T-helper 1 cell (primary cell): ENCODE data around the gene COL16A1.
"Not testable (repeated sequence)": the region's sequence is repeated elsewhere in the genome, so short reads cannot be mapped to it uniquely, and the experiment has no call there.

ENCODE experiments used
- DNase-seq, 5 donors: peaks; one replicate each; pipeline ENCODE4 v3.0.0-alpha.2; 2012 to 2020

COL16A1 gene

GRCh38 chr1:31732751-31733289 is 29.0 kb upstream of the COL16A1 start:
- DNase-seq: no peak

- no peak for DNase-seq
These were observed 28.5 kb upstream of the COL16A1 start for GRCh38 chr1:31732343-31732742.

GRCh38 chr1:31731049-31731565 is 27.3 kb upstream of the COL16A1 start:
- DNase-seq: no peak

GRCh38 chr1:31730336-31731048 is 26.7 kb upstream of the COL16A1 start:
- no peak for DNase-seq

- no peak for DNase-seq
These were observed 24.0 kb upstream of the COL16A1 start for GRCh38 chr1:31727849-31728248.

- DNase-seq: no peak
These were observed 23.4 kb upstream of the COL16A1 start for GRCh38 chr1:31727195-31727594.

- no peak for DNase-seq
These were observed 22.9 kb upstream of the COL16A1 start for GRCh38 chr1:31726715-31727114.

- DNase-seq: no peak
These were observed 22.1 kb upstream of the COL16A1 start for GRCh38 chr1:31725777-31726535.

GRCh38 chr1:31725134-31725533 is 21.3 kb upstream of the COL16A1 start:
- DNase-seq: no peak

- peak in 1 of 5 donors; percentile 40 for DNase-seq
These were observed 20.1 kb upstream of the COL16A1 start for GRCh38 chr1:31723828-31724359.

GRCh38 chr1:31718327-31718897 is 14.6 kb upstream of the COL16A1 start:
- no peak for DNase-seq

GRCh38 chr1:31717341-31717740 is 13.5 kb upstream of the COL16A1 start:
- no peak for DNase-seq

GRCh38 chr1:31715873-31716220 is 12.0 kb upstream of the COL16A1 start:
- DNase-seq: no peak

- peak in 1 of 5 donors; percentile 13 for DNase-seq
These were observed 11.5 kb upstream of the COL16A1 start for GRCh38 chr1:31715087-31715872.

GRCh38 chr1:31714442-31715086 is 10.7 kb upstream of the COL16A1 start:
- peak in 2 of 5 donors; percentile 13 to 35 for DNase-seq

- no peak for DNase-seq
These were observed 8.8 kb upstream of the COL16A1 start for GRCh38 chr1:31712630-31713029.

GRCh38 chr1:31712068-31712467 is 8.3 kb upstream of the COL16A1 start:
- no peak for DNase-seq

GRCh38 chr1:31708324-31708723 is 4.5 kb upstream of the COL16A1 start:
- DNase-seq: no peak

GRCh38 chr1:31707711-31708110 is 3.9 kb upstream of the COL16A1 start:
- DNase-seq: no peak

GRCh38 chr1:31707059-31707600 is 3.3 kb upstream of the COL16A1 start:
- DNase-seq: not testable (repeated sequence)

- DNase-seq: no peak
These were observed 2.7 kb upstream of the COL16A1 start for GRCh38 chr1:31706384-31707058.
